Activated CD8-positive, alpha-beta memory T cell treated with anti-CD3 and anti-CD28 coated beads for 24 hours (primary cell): ENCODE measurements around the gene ADAMTS19.
"Not testable (repeated sequence)": the region's sequence is repeated elsewhere in the genome, so short reads cannot be mapped to it uniquely, and the experiment has no call there.

ENCODE experiments used
- DNase-seq: peaks from one replicate; pipeline ENCODE4 v3.0.0-alpha.2; 2020

ADAMTS19 gene

DNA sequence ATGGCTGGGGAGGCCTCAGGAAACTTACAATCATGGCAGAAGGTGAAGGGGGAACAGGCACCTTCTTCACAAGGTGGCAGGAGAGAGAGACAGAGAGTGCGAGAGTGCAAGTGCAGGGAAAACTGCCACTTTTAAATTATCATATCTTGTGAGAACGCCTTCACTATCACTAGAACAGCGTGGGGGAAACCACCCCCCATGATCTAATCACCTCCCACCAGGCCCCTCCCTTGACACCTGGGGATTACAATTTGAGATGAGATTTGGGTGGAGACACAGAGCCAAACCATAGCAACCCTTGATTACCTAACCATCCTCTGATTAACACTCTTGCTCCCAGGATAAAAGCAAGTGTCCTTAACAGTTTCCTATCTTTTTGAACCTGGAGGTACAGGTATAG is 21.1 kb downstream of the ADAMTS19 start:
- DNase-seq: no peak

GRCh38 chr5:129496421-129496820 is 36.3 kb downstream of the ADAMTS19 start:
- no peak for DNase-seq

DNA sequence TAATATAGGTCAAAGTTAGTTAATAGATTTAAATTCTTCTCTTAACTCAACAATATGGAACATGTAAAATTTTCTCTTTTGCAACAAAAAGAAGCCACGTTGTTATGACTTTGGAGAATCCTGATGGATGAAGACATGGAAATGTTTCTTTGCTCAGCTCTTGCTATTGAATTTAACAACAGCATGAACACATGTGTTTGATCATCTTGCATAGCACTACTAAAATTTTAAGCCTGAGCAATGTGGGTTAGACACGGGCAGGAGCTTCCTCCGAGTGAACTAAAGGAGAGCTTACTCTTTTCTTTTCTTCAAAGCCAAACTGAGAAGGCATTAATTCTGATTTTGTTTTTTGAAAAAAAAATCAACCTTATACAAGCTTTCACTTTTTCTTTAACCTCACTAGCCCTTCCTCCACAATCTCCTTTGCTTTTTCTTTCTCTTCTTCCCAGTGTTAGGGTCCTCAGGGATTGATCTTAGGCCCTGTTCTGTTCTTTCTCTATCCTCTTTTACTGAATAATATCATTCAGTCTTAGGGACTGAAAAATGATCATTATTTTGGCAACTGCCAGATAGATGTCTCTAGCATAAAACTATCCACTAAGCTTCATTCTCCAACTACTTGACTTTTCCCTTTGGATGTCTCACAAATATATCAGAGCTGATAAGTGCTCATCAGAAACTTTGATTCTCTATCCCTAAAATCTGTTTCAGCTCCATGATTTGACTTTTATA is 36.9 kb downstream of the ADAMTS19 start:
- no peak for DNase-seq

DNA sequence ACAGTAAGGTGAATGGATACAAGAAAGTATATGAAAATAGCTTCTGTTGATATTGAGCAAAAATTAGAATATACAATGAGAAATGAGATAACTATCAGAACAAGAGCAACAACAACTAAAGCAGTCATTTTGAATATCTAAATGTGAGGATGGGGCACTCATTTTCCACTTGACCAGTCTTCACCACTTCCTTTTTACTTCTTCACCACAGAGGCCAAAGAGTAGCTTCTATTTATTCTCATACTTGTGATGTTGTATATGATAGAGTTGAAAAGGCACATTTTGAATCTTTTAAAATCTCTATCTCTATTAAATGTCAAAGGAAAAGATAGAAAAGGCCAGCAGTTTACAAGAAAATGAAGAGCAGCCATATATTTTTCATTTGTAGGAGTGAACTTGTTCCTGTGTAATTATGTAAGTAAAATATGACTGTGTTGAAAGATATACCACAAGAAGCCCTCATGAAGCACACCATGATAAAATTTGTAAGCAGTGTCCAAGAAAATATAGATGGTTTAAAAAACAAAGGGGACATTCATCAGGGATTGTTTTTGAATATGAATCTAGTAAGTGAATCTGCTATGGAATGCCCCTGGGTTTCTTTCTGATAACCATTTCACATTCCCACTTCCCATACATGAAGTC is 39.2 kb downstream of the ADAMTS19 start:
- no peak for DNase-seq

- no peak for DNase-seq
These were observed 40.0 kb downstream of the ADAMTS19 start for GRCh38 chr5:129500101-129500500.

DNA sequence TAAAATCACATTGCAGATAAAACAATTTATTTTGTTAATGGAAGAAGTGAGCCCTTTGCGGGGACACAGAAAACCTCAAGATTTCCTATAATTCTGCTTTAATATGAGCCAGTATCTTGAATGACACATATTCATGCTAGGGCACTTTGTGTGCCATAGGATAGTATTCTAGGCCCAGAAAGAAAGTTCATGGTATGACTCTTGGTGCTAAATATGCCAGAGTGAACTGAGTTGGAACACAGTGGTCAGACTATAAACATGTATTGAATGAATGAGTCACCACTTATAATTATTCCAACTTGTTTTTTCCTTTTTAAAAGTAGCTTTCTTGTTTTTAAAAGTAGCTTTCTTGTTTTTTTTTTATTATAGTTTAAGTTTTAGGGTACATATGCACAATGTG is 46.0 kb downstream of the ADAMTS19 start:
- DNase-seq: no peak

DNA sequence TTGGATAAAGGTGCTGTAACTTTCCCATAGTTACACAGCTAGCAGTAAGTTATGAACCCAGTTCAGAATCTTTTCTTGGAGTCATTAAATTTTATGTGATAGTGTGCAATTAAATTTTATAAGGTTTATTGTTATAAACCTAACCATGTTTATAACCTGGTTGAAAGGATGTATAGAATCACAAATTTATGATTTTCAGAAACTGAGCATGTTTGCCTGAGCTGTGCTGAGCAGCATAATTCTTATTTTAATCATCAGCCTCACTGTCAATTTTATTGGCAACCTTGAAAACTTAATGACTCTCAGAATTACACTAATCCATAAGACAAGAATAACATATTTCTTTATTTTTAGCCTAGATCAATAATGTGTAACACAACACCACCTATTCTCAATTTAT is 46.9 kb downstream of the ADAMTS19 start:
- no peak for DNase-seq

DNA sequence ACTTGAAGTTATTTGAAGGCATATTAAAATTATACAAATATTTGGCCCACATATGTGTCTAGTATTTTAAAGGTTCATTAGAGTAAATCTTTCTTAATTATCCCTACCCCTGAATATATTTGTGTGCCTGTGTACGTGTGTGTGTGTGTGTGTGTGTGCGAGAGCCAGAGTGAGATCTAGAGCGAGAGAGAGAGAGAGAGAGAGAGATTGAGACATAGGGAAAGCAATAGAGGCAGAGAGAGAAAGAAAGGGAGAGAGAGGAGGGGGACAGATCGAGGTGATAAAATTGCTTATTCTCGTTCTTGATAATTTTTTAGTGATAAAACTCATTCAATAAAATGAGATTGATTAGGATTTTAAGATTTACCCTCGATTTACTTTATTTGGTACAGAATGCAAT is 47.4 kb downstream of the ADAMTS19 start:
- no peak for DNase-seq

DNA sequence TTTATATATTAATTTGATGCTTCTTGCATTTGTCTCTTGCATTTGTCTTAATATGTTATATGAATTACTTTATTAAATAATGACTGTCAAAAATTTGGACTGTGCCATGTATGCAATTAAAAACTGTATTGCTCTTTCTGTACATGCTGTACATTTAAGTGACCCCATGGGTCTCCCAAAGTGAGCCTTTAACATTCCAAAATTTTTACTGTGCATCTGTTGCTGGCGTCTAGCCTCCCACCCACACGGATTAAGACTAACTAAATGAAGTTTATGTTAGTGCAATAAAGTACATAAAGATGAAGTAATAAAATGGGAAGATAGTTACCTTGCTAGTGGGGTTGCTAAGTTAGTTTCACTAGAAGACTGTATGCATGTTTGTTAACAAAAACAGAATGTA is 48.5 kb downstream of the ADAMTS19 start:
- no peak for DNase-seq

- no peak for DNase-seq
These were observed 49.4 kb downstream of the ADAMTS19 start for GRCh38 chr5:129509363-129509975.

DNA sequence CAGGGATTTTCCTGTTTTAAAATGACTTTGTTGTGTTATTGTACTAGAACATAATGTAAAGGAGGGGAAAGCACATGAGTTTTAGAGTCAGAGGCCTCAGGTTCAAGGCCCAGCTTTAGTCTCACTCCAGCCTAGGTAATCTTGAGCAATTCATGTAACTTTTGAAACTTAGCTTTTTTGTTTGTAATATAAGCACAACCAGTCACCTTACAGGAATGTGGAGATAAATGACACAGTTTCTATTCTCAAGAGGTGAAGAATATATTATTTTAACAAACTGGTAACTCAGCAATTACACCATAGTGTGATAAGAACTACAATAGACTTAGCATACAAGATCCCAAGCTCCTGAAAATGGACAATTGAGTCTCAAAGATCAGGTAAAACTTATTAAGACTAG is 51.2 kb downstream of the ADAMTS19 start:
- no peak for DNase-seq

GRCh38 chr5:129541051-129541450 is 81.0 kb downstream of the ADAMTS19 start:
- no peak for DNase-seq

- no peak for DNase-seq
These were observed 81.7 kb downstream of the ADAMTS19 start for GRCh38 chr5:129541648-129542251.

DNA sequence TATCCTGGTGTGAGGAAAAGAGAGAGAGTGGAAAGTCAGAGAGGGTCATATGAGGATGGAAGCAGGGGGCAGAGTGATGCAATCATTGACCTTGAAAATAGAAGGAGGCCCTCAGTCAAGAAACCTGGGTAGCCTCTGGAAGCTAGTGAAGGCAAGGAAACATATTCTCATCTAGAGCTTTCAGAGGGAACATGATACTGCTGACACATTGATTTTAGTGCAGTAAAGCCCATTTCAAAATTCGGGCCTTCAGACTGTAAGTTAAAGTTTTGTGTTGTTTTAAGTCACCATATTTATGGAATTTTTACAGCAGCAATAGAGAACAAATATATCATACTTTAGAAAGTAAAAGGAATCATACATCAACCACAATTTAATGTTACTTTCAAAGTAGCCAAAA is 87.0 kb downstream of the ADAMTS19 start:
- DNase-seq: no peak

DNA sequence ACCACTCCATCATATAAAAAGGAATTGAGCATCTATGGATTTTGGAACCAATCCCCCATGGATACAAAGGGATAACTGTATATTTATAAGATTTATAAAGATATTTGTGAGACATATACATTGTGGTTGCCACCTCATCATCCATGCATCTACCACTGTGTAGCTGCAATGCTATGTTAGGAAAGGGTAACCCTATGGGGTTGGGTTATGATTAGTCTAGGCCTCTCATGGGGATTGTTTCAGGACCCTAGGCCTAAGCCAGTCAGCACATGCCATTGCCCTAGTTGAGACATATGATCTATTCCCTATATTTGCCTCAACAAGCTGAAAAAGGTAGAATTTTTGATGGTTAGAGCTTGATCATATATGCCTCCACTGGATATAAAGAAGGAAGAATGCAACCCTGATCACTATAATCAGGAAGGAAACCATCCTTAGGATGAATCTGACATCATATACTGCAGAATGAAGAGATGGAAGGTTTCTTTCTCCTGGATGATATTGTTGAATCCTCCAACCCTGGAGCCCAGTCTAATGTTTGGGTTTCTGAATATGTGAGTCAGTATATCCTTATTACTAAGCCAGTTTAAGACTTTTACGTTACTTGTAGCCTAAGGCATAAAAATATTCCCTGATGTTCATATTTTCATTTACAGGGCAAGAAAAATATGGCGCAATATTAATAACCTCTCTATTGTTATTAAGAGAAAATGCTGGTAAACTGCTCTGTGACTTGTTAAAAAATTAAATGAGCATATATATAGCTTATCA is 94.2 kb downstream of the ADAMTS19 start:
- no peak for DNase-seq

- DNase-seq: no peak
These were observed 103.5 kb downstream of the ADAMTS19 start for GRCh38 chr5:129563585-129563984.

GRCh38 chr5:129569295-129569694 is 109.2 kb downstream of the ADAMTS19 start:
- DNase-seq: no peak

GRCh38 chr5:129572060-129572459 is 112.0 kb downstream of the ADAMTS19 start:
- DNase-seq: no peak

- not testable (repeated sequence) for DNase-seq
These were observed 124.4 kb downstream of the ADAMTS19 start for GRCh38 chr5:129584496-129584895.

GRCh38 chr5:129591508-129592160 is 131.5 kb downstream of the ADAMTS19 start:
- no peak for DNase-seq

DNA sequence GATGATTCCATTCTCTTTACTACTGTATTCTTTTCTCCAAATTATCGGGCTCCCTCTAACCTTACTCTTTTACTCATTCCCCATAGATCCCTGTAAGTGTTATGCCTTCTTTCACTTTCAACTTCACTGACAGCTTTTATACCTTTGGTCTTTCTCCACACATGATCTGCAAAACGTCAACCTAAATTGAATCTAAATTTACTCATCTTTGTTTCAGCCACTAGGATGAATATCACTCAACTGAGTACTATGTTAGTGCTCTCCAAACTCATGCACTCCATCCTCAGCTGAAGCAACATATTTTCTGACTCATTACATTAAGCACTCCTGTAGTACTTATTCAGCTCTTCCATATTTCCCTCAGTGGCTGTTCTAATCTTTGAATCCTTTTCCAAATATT is 133.4 kb downstream of the ADAMTS19 start:
- no peak for DNase-seq

DNA sequence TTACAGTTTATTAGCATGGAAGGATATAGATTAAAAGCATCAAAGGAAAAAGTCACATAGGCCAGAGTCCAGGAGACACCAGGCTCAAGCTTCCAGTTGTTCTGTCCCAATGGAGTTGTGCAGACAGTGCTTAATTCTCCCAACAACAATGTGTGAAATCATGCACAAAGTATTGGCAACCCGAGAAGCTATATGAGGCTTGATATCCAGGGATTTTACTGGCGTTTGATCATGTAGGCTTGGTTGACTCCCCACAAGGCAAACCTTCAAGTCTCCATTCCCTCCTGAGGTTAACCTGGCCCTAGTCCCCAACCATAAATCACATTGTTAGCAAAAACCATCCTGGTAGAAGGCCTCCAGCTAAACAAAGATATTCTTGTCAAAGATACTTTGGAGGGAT is 141.5 kb downstream of the ADAMTS19 start:
- no peak for DNase-seq

- DNase-seq: no peak
These were observed 148.3 kb downstream of the ADAMTS19 start for GRCh38 chr5:129608350-129608749.
